NCI-H460 (cell line): ENCODE measurements around the gene DYSF. TPM values are rescaled to one million over a fixed set of nuclear protein-coding genes. Genes with fewer than 3 reads are reported as not detected.

Experiments used
- total RNA-seq: library from RNA; depleted of rRNA; stranded (reverse); fragments of >200 nt; shearing (Covaris generic); gene quantifications from 2 replicates; pipeline ENCODE4 v1.2.3, GENCODE V29; 2014; rRNA removed

DYSF gene
- total RNA-seq, 1 experiment from 2014 or later: 3.4 TPM

Other genes starting within 250 kb of the DYSF start
- gene PAIP2B, start 226.5 kb upstream of the DYSF start, total RNA-seq: 0.55 and 0.97 TPM in 2 replicates
- 127 and 137 TPM in 2 replicates for gene ZNF638, start 121.8 kb upstream of the DYSF start, total RNA-seq